Activated CD4-positive, alpha-beta T cell treated with anti-CD3 and anti-CD28 coated beads, Interleukin-2, amount 10 ng/mL, durations not matched to agents 7 days and 5 days (primary cell): ENCODE results near the gene CENPQ. TPM values are rescaled to one million over a fixed set of nuclear protein-coding genes. Genes with fewer than 3 reads are reported as not detected.

ENCODE experiments used
- CTCF ChIA-PET: fragments of 350-600 bp; sonication (Branson Sonifier 250); formaldehyde crosslinking; loops from one replicate; lab custom pipeline; 2021; ENCODE audit warnings: antibody characterized with exemption; lab: Charles Lee
- POLR2A ChIA-PET: fragments of 350-600 bp; sonication (Branson Sonifier 250); formaldehyde crosslinking; loops from one replicate; lab custom pipeline; 2021; ENCODE audit warnings: antibody characterized with exemption; lab: Charles Lee
- DNase-seq: peaks from one replicate; pipeline ENCODE4 v3.0.0-alpha.2; 2020
- H3K27ac Mint-ChIP-seq: one replicate; pipeline ENCODE4 v1.8.0; 2021; ENCODE audit warnings: mild to moderate bottlenecking, moderate library complexity, mixed read lengths
- H3K27me3 Mint-ChIP-seq: one replicate; pipeline ENCODE4 v1.8.0; 2021; ENCODE audit warnings: mixed read lengths
- H3K36me3 Mint-ChIP-seq: one replicate; pipeline ENCODE4 v1.8.0; 2021; ENCODE audit warnings: low read depth, mixed read lengths
- H3K4me1 Mint-ChIP-seq: one replicate; pipeline ENCODE4 v1.8.0; 2021; ENCODE audit warnings: mixed read lengths
- H3K4me3 Mint-ChIP-seq: one replicate; pipeline ENCODE4 v1.8.0; 2021; ENCODE audit warnings: mild to moderate bottlenecking, moderate library complexity, mixed read lengths
- H3K9me3 Mint-ChIP-seq: one replicate; pipeline ENCODE4 v1.8.0; 2021; ENCODE audit warnings: mixed read lengths
- total RNA-seq, 2 experiments: library from RNA; stranded (reverse); gene quantifications; one replicate each; pipeline ENCODE4 v1.2.3, GENCODE V29; 2021

CENPQ gene
- total RNA-seq, 2 experiments from 2014 or later = 13.3 to 13.9 TPM

DNA sequence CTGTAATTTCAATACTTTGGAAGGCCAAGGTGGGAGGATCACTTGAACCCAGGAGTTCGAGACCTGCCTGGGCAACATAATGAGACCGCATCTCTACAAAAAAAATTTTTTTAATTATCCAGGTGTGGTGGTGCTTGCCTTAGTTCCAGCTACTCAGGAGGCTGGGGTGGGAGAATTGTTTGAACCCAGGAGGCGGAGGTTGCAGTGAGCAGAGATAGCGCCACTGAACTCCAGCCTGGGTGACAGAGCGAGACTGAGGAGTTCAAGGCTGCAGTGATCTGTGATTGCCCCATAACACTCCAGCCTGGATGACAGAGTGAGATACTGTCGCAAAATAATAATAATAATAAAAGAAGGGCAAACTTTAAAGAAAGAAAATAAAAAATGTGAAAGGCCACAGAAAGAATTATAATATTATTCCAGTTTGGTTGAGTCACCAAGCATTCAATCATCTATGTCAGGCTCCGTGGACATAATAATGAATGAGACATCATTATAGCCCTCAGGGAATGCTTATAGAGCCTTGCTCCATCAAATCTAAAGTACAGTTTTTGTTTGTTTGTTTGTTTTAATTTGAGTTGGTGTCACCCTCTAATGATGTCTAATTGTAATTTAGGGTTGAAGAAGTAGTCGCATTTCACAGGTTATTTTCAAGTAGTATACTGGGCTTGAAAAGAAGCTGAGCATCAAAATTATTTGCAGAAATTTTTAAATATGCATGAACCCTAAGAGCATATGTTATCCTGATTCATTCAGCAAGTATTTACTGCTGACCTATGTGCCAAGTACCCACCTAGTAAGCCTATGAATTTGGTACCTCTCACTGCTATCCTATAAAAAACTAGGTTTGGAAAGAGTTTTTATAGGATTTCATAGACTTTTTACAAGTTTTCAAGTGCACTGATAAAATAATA lies 51.7 kb downstream of the CENPQ start:
- DNase-seq = no peak
- peaks cover 12% of the 10 kb centered on the region for H3K27me3 Mint-ChIP-seq
- H3K27ac Mint-ChIP-seq = no peak overlapping the region
- CTCF ChIA-PET = no interaction called here
- POLR2A ChIA-PET = interaction anchor here (0.6 kb wide), 1 partner anchor 31 kb away, joined by 4 read pairs; no protein-coding TSS in a partner anchor
- H3K36me3 Mint-ChIP-seq = no peaks in the 10 kb centered on the region
- no peaks in the 10 kb centered on the region for H3K9me3 Mint-ChIP-seq
- H3K4me3 Mint-ChIP-seq = no peak overlapping the region
- no peaks in the 10 kb centered on the region for H3K4me1 Mint-ChIP-seq

- H3K9me3 Mint-ChIP-seq = no peaks in the 10 kb centered on the region
- ChIA-PET POLR2A (no interaction called here), CTCF (no interaction called here)
- no peak for DNase-seq
- H3K4me3 Mint-ChIP-seq = no peak overlapping the region
- H3K36me3 Mint-ChIP-seq = no peaks in the 10 kb centered on the region
- no peak overlapping the region for H3K27ac Mint-ChIP-seq
- H3K27me3 Mint-ChIP-seq = peaks cover 12% of the 10 kb centered on the region
- H3K4me1 Mint-ChIP-seq = no peaks in the 10 kb centered on the region
These were observed 52.4 kb downstream of the CENPQ start for GRCh38 chr6:49515485-49516146.

- POLR2A ChIA-PET = no interaction called here
- Mint-ChIP-seq H3K4me3 (no peak overlapping the region), H3K4me1 (no peaks in the 10 kb centered on the region), H3K9me3 (no peaks in the 10 kb centered on the region), H3K27ac (no peak overlapping the region), H3K27me3 (peaks cover 12% of the 10 kb centered on the region), H3K36me3 (no peaks in the 10 kb centered on the region)
- DNase-seq = no peak
- CTCF ChIA-PET = no interaction called here
These were observed 53.0 kb downstream of the CENPQ start for GRCh38 chr6:49516147-49516505.

DNA sequence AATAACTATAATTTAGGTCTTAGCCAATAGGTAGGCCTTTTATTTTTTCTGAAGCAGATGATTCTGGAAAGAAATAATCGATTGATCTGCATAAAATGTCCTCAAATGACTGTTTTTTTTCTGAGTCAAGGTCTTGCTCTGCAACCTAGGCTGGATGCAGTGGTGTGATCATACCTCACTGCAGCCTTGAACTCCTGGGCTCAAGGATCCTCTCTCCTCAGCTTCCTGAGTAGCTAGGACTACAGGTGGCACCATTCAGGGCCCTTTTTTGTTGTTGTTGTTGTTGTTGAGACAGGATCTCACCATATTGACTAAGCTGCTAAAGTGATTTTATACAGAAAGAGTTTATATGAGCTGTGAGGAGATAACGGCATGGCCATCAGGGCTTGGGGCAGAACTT lies 54.7 kb downstream of the CENPQ start:
- no peaks in the 10 kb centered on the region for H3K36me3 Mint-ChIP-seq
- ChIA-PET POLR2A (no interaction called here), CTCF (no interaction called here)
- peaks cover 9% of the 10 kb centered on the region for H3K27me3 Mint-ChIP-seq
- H3K4me3 Mint-ChIP-seq = no peak overlapping the region
- H3K9me3 Mint-ChIP-seq = no peaks in the 10 kb centered on the region
- DNase-seq = no peak
- H3K4me1 Mint-ChIP-seq = no peaks in the 10 kb centered on the region
- no peak overlapping the region for H3K27ac Mint-ChIP-seq

DNA sequence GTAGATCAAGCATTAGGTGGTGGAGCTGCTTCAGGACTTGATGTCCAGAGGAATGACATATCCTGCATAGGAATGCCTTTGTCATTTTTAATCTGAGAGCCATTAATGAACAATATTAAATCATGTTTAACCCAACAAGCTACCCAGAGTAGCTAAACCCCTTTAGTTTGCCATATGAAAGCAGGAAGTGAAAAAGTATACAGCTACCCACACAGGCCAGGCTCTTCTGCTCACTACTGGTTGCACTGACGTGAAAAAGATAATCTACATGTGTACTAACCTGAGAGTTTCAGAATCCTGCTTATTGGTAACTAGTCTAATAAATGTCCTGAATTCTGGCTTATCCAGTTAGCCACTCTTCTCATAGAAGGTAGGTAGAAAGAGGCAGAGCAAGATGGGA lies 56.5 kb downstream of the CENPQ start:
- CTCF ChIA-PET = no interaction called here
- Mint-ChIP-seq H3K27ac (no peak overlapping the region), H3K9me3 (no peaks in the 10 kb centered on the region), H3K36me3 (no peaks in the 10 kb centered on the region), H3K27me3 (peaks cover 1% of the 10 kb centered on the region), H3K4me3 (no peak overlapping the region), H3K4me1 (no peaks in the 10 kb centered on the region)
- no peak for DNase-seq
- POLR2A ChIA-PET = no interaction called here

DNA sequence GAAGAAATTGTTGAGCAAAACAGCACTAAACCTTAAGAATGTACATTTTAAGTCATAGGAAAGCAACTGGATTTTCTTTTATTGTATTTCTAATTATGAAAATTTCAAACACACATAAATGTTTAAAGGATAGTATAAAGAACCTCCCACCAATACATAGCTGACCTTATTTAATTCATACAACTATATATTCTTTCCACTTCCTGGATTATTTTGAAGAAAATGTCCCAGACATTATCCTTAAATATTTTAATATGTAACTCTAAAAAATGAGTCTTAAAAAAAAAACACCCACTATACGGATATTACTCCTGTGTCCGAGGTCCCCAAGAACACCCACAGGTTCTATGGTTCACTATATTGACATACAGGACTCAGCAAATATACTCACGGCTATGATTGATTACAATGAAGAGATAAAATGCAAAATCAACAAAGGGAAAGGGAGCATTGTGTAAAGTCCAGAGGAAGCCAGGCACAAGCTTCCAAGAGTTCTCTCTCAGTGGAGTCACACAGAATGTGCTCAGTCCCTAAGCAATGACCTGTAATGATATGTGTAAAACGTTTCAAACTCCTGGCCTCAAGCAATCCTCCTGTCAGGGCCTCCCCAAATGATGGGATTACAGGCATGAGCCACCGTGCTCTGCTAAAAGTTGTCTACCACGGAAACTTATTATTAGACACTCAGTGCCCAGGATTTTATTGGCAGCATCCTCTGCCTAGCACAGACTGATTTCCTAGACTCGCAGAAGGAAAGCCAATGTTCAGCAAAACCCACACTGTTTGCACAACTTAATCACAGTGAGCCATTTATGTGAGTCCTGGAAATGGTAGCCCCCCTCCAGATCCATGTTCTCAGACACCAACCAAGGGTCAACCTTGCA lies 59.8 kb downstream of the CENPQ start:
- CTCF ChIA-PET = no interaction called here

DNA sequence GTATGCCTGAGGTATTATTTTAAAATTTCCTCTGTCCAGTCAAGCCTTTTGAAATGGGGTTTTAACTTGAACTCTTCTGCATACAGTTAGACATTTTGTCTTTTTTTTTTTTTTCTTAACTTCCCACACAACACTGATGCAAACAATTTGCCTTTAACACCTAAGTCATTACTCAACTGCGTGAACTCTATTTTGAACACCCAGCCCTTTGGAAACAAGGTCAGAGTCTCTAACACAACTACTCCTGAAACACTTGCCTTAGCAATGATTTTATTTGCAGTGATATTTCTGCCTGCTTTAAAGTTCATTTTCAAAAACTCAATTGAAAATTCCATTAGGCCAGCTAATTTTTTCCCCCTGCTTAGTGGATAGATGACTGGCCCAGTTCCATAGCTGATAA lies 60.7 kb downstream of the CENPQ start:
- no peaks in the 10 kb centered on the region for H3K4me1 Mint-ChIP-seq
- H3K27me3 Mint-ChIP-seq = no peaks in the 10 kb centered on the region
- H3K36me3 Mint-ChIP-seq = no peaks in the 10 kb centered on the region
- no peak overlapping the region for H3K27ac Mint-ChIP-seq
- H3K4me3 Mint-ChIP-seq = no peak overlapping the region
- no peaks in the 10 kb centered on the region for H3K9me3 Mint-ChIP-seq
- ChIA-PET POLR2A (no interaction called here), CTCF (interaction anchor here (0.8 kb wide), 1 partner anchor 98 kb away, joined by 3 read pairs; no protein-coding TSS in a partner anchor)
- DNase-seq = no peak

More for the DNA sequence above, 59.8 kb downstream of the CENPQ start:
- DNase-seq = no peak
- Mint-ChIP-seq H3K27me3 (no peaks in the 10 kb centered on the region), H3K36me3 (no peaks in the 10 kb centered on the region), H3K4me3 (no peak overlapping the region), H3K4me1 (no peaks in the 10 kb centered on the region), H3K27ac (no peak overlapping the region), H3K9me3 (no peaks in the 10 kb centered on the region)
- POLR2A ChIA-PET = no interaction called here

GRCh38 chr6:49524541-49524940 lies 61.4 kb downstream of the CENPQ start:
- H3K9me3 Mint-ChIP-seq = no peaks in the 10 kb centered on the region
- H3K27ac Mint-ChIP-seq = no peak overlapping the region
- no peaks in the 10 kb centered on the region for H3K36me3 Mint-ChIP-seq
- ChIA-PET POLR2A (no interaction called here), CTCF (interaction anchor here (0.8 kb wide), 1 partner anchor 97 kb away, joined by 3 read pairs; no protein-coding TSS in a partner anchor)
- no peak for DNase-seq
- no peaks in the 10 kb centered on the region for H3K27me3 Mint-ChIP-seq
- no peak overlapping the region for H3K4me3 Mint-ChIP-seq
- H3K4me1 Mint-ChIP-seq = no peaks in the 10 kb centered on the region

- H3K27me3 Mint-ChIP-seq = peaks cover 3% of the 10 kb centered on the region
- no peak overlapping the region for H3K4me3 Mint-ChIP-seq
- DNase-seq = no peak
- no peaks in the 10 kb centered on the region for H3K9me3 Mint-ChIP-seq
- ChIA-PET POLR2A (no interaction called here), CTCF (no interaction called here)
- H3K36me3 Mint-ChIP-seq = no peaks in the 10 kb centered on the region
- no peak overlapping the region for H3K27ac Mint-ChIP-seq
- H3K4me1 Mint-ChIP-seq = no peaks in the 10 kb centered on the region
These were observed 63.4 kb downstream of the CENPQ start for GRCh38 chr6:49526598-49526997.

GRCh38 chr6:49527320-49527719 lies 64.2 kb downstream of the CENPQ start:
- no peak overlapping the region for H3K4me3 Mint-ChIP-seq
- ChIA-PET CTCF (no interaction called here), POLR2A (no interaction called here)
- peaks cover 2% of the 10 kb centered on the region for H3K4me1 Mint-ChIP-seq
- H3K27me3 Mint-ChIP-seq = peaks cover 6% of the 10 kb centered on the region
- DNase-seq = no peak
- H3K27ac Mint-ChIP-seq = no peak overlapping the region
- no peaks in the 10 kb centered on the region for H3K9me3 Mint-ChIP-seq
- no peaks in the 10 kb centered on the region for H3K36me3 Mint-ChIP-seq

DNA sequence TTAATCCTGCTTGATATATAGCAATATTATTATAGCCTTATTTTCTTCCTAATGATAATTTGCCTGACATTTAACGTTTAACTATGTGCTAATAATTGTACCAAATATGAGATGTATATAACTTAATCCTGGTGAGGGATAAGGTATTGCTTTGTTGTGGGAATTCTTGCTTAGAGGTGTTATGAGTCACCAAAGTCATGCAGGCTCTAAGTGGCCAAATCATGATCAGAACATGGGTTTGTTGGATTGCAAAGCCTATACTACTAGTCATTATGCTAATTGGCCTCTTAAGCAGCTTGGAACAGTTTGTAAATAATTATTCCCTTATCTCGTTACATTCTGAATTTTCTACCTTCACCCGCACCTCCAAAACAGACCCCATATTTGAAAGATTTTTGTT lies 65.4 kb downstream of the CENPQ start:
- ChIA-PET POLR2A (no interaction called here), CTCF (no interaction called here)
- Mint-ChIP-seq H3K36me3 (no peaks in the 10 kb centered on the region), H3K27me3 (peaks cover 6% of the 10 kb centered on the region), H3K4me1 (peaks cover 2% of the 10 kb centered on the region), H3K9me3 (no peaks in the 10 kb centered on the region), H3K4me3 (no peak overlapping the region), H3K27ac (no peak overlapping the region)
- DNase-seq = no peak

DNA sequence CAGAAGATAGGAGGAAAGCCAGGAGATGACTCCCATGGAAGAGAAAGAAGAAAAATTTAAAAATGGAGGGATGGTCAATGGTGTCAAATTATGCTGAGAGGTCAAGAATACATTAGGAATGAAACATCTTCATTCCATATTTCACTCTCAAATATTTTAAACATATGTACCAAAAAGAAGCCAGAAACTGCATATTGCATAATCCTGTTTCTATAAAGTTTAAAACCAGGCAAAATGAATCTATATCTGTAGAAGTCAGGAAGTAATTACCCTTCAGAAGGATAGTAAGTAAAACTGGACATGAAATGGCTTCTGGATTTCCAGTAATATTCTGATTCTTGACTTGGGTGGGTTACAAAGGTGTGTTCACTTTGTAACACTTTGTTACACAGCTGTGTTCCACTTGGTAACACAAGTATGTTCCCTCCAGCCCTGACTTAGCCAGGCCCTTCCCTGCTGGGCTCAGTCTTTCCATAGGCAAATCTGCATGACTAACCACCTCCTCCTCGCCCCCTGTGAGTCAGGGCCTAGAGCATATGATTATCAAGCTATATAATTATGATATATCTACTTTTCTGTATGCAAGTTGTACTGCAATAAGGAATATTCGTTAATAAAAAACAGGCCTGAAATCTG lies 67.1 kb downstream of the CENPQ start:
- no peak overlapping the region for H3K27ac Mint-ChIP-seq
- H3K36me3 Mint-ChIP-seq = no peaks in the 10 kb centered on the region
- POLR2A ChIA-PET = no interaction called here
- DNase-seq = no peak
- CTCF ChIA-PET = no interaction called here
- peaks cover 9% of the 10 kb centered on the region for H3K27me3 Mint-ChIP-seq
- H3K4me1 Mint-ChIP-seq = peaks cover 2% of the 10 kb centered on the region
- H3K9me3 Mint-ChIP-seq = no peaks in the 10 kb centered on the region
- H3K4me3 Mint-ChIP-seq = no peak overlapping the region
